ENCODE measurements around the gene ABCD4. TPM values are rescaled to one million over a fixed set of nuclear protein-coding genes. Genes with fewer than 3 reads are reported as not detected.
A peak's percentile ranks its signal among the peaks of the same experiment; 100 is the strongest.
"Not testable (repeated sequence)": the region's sequence is repeated elsewhere in the genome, so short reads cannot be mapped to it uniquely, and the experiment has no call there.

Gene ABCD4
- total RNA-seq, result 22.1 TPM
- long read RNA-seq, transcript ABCD4-201 (19 exons, 3,003 nt), result major isoform, 16 of 42 reads
- long read RNA-seq, partial matches to known transcripts, result 9 of 42 reads
- long read RNA-seq, other reads (novel, unspliced or antisense), result 16 of 42 reads

- intact Hi-C loops (cut with DNase I), result no loop called here
- ATAC-seq (ENCODE audit: poor library complexity) (peak; percentile 99), DNase-seq (peak; percentile 98)
Observed at GRCh38 chr14:74302634-74303569, at the start of gene ABCD4. Gene ABCD4, minus strand, starts transcription at chr14:74302934. Its CDS starts 22 bp downstream, at chr14:74302912.

GRCh38 chr14:74350928-74351323 lies 48.2 kb upstream of the ABCD4 start:
- no peak for DNase-seq
- intact Hi-C loops (cut with DNase I), result no loop called here
- no peak for ATAC-seq (ENCODE audit: poor library complexity)

DNA sequence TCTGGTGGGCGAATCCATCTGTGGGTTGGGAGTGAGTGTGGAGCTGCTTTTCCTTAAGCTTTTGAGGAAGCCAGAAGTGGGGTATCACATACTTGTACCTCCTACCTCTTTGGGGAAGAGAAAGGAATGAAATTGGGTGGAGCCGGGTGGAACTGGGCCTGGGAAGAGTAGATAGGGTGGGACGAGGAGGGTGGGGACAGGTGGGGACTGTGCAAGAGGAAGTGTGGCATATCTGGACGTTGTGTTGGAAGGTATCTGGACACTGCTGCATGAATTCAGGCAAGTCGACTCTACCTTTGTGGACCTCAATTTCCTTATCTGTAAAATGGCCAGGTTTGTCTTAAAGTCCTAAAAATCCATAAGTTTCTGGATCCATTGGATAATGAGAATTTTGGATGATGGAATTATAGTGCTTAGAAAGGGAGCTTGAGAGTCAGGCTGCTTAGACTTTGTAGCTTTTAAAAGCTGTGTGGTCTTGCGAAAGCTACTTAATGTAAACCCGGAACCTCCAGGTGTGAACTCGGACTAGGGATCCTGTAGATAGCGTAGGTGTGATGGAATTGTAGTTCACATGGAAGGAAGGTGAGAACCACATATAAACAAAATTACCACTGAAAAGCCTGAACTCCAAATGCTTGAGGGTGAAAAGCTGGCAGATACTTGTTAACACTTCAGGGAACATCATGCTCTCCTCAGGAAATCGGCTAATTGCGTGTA lies 47.6 kb upstream of the ABCD4 start:
- intact Hi-C loops (cut with DNase I), result no loop called here
- DNase-seq (no peak), ATAC-seq (ENCODE audit: poor library complexity) (no peak)

GRCh38 chr14:74349757-74350156 lies 47.0 kb upstream of the ABCD4 start:
- ATAC-seq (ENCODE audit: poor library complexity) (no peak), DNase-seq (no peak)
- intact Hi-C loops (cut with DNase I), result no loop called here

DNA sequence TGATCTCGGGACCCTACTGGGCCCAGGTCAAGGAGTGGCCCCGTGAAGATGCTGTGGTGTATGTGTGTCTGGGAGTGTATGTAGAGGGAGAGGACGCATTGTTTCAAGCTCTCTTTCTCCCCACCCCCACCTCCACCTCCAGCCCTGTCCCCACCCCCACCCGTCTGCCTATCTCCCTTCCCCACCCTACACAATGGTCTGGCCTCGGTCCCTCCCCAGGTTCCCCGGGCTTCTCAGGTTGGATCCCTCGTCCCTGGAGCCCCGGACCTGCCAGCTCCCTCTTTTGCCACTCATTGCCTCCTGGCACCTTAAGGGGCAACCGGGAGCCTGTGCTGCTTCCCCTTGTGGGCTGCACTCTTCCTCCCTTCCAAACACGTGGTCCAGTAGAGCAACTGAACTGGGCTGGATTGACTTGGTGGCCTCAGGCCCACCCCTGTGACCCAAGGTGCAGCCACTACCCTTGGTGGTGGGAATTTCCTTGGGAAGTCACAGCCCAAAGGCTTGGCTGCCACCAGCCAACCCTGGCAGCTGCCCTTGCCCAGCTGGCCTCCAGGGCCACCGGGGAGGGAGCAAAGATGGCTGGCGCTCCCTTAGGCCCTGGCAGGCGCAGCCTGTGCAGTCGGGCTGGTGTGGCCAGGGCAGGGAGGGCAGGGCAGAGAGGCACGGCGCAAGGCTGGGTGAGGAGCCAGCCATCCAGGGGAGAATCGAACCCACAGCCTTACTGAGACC lies 46.2 kb upstream of the ABCD4 start:
- intact Hi-C loops (cut with DNase I), result no loop called here
- ATAC-seq (ENCODE audit: poor library complexity) (no peak), DNase-seq (no peak)

DNA sequence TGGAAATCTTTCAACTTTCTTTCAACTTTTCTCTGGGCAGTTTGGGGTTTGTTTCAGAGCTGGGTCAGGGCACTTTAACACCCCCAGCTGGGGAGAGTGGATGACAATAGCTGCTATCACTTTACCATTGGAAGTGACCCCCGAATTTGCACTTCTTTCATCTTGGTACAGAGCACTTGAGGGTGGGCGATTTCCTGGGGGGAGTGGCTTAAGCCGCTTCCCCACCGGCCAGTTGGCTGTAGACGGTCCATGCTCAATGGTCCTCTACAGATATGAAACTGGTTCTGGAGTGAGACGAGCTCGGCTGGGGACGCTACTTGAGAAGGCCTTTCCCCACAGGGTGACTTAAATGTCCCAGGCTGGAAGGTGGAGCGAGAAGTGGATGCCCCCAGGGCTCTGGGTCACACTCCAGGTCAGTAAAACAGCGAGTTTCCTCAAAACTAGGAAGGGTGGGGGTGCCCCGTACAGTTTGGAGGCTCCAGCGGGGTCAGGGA lies 45.6 kb upstream of the ABCD4 start, which contains the start of gene VRTN:
VRTN (plus strand) TSS at position 231 of the 494 bp plus-strand sequence. CDS start 8,313 bp downstream, outside the sequence.
- no peak for DNase-seq
- intact Hi-C loops (cut with DNase I), result no loop called here
- ATAC-seq (ENCODE audit: poor library complexity), result no peak

DNA sequence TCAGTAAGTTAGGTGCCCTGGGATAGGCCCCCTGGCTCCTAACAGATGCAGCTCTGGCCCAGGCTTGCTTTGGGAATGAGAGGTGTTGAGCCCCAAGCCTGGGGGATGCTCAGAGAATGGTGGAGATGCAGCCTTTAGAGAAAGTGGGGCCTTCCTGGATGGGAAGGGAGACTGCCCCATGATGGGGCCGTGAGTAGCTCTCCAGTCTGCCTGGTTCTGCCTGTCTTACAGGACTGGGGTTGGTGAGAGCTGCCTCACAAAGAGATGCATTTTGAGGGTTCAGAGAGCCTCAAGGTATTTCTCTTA lies 45.0 kb upstream of the ABCD4 start:
- DNase-seq (no peak), ATAC-seq (ENCODE audit: poor library complexity) (no peak)
- intact Hi-C loops (cut with DNase I), result no loop called here

- DNase-seq (no peak), ATAC-seq (ENCODE audit: poor library complexity) (no peak)
- intact Hi-C loops (cut with DNase I), result no loop called here
Observed at GRCh38 chr14:74347097-74347794, 44.5 kb upstream of the ABCD4 start.

DNA sequence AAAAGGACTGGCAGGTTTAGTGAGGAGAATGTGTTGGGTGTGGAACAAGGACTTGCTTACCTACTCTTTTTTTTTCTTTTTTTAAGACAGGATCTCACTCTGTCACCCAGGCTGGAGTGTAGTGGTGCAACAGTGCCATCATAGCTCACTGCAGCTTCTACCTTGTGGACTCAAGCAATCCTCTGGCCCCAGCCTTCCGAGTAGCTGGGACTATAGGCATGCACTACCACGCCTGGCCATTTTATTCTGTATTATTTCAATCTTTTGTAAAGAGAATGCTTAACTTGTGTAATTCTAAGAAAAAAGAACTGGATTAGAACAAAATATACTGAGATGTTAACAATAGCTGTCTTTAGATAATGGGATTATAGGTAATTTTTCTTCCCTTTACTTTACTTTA lies 43.6 kb upstream of the ABCD4 start:
- ATAC-seq (ENCODE audit: poor library complexity), result no peak
- DNase-seq, result no peak
- intact Hi-C loops (cut with DNase I), result no loop called here

DNA sequence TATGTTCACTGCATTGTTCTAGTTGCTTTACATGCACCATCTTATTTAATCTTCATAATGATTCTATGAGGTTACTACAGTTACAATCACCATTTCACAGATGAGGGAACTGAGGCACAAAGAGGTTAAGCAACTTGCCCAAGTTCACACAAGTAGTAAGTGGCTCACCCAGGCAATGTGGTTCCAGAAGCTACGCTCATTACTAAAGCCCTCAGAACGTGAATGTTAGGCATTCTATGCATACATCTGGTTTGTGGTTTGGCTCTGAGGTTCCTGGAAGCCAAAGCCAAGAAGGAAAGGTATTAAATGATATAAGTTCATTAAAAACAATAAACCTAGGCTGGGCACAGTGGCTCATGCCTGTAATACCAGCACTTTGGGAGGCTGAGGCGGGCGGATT lies 31.2 kb upstream of the ABCD4 start:
- ATAC-seq (ENCODE audit: poor library complexity), result no peak
- no peak for DNase-seq
- intact Hi-C loops (cut with DNase I), result no loop called here

DNA sequence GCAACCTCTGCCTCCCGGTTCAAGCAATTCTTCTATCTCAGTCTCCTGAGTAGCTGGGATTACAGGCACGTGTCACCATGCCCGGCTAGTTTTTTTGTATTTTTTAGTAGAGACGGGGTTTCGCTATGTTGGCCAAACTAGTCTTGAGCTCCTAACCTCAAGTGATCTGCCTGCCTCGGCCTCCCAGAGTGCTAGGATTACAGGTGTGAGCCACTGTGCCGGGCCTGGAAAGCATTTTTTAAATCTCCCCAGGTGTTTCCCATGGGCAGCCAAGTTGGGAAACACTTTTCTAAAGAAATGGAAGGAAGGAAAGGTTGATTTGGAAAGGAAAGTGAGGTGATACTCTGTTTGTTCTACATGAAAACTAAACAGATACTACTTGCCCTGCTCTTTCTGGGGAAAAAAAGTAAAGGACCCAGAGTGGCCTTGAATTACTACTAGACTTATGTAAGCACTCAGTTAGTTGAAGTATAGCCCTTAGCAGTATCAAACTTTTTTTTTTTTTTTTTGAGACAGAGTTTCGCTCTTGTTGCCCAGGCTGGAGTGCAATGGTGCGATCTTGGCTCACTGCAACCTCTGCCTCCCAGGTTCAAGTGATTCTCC lies 27.3 kb upstream of the ABCD4 start:
- ATAC-seq (ENCODE audit: poor library complexity); intact Hi-C loops (cut with DNase I); DNase-seq: not testable (repeated sequence)

GRCh38 chr14:74326369-74327152 lies 23.8 kb upstream of the ABCD4 start:
- intact Hi-C loops (cut with DNase I), result no loop called here
- ATAC-seq (ENCODE audit: poor library complexity) (no peak), DNase-seq (no peak)

DNA sequence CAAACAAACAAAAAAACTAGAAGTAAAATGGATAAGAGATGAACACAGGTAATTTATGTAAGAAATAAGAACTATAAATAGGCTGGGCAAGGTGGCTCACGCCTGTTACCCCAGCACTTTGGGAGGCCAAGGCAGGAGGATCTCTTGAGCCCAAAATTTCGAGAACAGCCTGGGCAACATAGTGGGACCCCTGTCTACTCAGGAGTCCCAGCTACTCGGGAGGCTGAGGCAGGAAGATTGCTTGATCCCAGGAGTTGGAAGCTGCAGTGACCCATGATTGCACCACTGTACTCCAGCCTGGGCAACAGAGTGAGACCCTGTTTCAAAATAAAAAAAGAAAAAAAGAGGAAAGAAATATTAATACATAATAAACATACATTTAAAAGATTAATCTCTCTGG lies 22.7 kb upstream of the ABCD4 start:
- ATAC-seq (ENCODE audit: poor library complexity) (no peak), DNase-seq (no peak)
- intact Hi-C loops (cut with DNase I), result no loop called here

GRCh38 chr14:74324931-74325361 lies 22.2 kb upstream of the ABCD4 start:
- ATAC-seq (ENCODE audit: poor library complexity), result no peak
- no peak for DNase-seq
- intact Hi-C loops (cut with DNase I), result no loop called here

DNA sequence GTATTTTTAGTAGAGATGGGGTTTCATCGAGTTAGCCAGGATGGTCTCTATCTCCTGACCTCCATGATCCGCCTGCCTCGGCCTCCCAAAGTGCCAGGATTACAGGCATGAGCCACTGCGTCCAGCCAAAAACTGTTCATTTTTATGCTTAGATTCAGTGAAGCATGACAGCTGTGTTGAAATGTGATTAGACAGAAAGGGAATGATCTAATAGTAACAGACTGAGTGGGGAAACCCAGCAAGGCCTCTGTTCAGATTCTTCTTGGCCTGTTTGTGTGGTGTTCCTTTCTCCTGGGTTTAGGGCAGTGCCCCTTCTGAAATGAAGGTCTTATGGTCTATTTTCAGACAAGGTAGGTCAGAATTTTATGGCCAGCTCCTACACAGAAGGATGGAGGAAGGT lies 11.8 kb upstream of the ABCD4 start:
- ATAC-seq (ENCODE audit: poor library complexity) (no peak), DNase-seq (no peak)
- intact Hi-C loops (cut with DNase I), result no loop called here

DNA sequence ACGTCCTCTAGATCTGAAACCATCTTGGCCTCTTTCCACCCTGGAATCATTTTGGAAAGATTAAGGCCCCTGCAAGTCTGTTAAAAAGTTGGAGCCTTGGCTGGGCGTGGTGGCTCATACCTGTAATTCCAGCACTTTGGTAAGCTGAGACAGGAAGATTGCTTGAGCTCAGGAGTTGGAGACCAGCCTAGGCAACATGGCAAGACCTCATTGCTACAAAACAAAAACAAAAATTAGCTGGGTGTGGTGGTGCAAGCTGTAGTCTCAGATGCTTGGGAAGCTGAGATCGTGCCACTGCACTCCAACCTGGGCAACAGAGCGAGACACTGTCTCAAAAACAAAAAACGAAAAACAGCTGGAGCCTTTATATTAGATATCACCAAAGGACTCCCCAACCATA lies 10.9 kb upstream of the ABCD4 start:
- no peak for DNase-seq
- intact Hi-C loops (cut with DNase I), result no loop called here
- ATAC-seq (ENCODE audit: poor library complexity), result no peak

- intact Hi-C loops (cut with DNase I), result no loop called here
- ATAC-seq (ENCODE audit: poor library complexity) (no peak), DNase-seq (no peak)
Observed at GRCh38 chr14:74312161-74312560, 9.4 kb upstream of the ABCD4 start.

All from Right ventricle myocardium superior (tissue), 1 donor.